ACC112 (cell line): ENCODE results near the gene DHPS.

Experiments used
- H2AFZ ChIP-seq: fragments of 200-600 bp; sonication (generic); one replicate; pipeline ENCODE4 v1.6.0; 2017; ENCODE audit warnings: antibody characterized with exemption, low read length; ENCODE audit not compliant: unreplicated experiment
- H3K27ac ChIP-seq: fragments of 200-600 bp; sonication (generic); 2 replicates; pipeline ENCODE4 v1.5.1; 2014; ENCODE audit warnings: low read depth, mild to moderate bottlenecking, antibody characterized with exemption, low read length, moderate library complexity
- H3K27me3 ChIP-seq: fragments of 200-600 bp; sonication (generic); 2 replicates; pipeline ENCODE4 v1.6.1; 2014; ENCODE audit warnings: mild to moderate bottlenecking, antibody characterized with exemption, low read length, moderate library complexity, mixed read lengths; ENCODE audit not compliant: insufficient read depth
- H3K36me3 ChIP-seq: fragments of 200-600 bp; sonication (generic); 2 replicates; pipeline ENCODE4 v1.6.1; 2016; ENCODE audit warnings: mild to moderate bottlenecking, antibody characterized with exemption, low read length, moderate library complexity, mixed read lengths; ENCODE audit not compliant: insufficient read depth
- H3K4me1 ChIP-seq: fragments of 200-600 bp; sonication (generic); one replicate; pipeline ENCODE4 v1.6.1; 2016; ENCODE audit warnings: low read length, mixed read lengths; ENCODE audit not compliant: insufficient read depth, unreplicated experiment, control insufficient read depth
- H3K4me3 ChIP-seq: fragments of 200-600 bp; sonication (generic); 2 replicates; pipeline ENCODE4 v1.5.1; 2014; ENCODE audit warnings: mild to moderate bottlenecking, low read depth, low read length
- H3K79me2 ChIP-seq: fragments of 200-600 bp; sonication (generic); one replicate; pipeline ENCODE4 v1.6.0; 2016; ENCODE audit warnings: low read length; ENCODE audit not compliant: control insufficient read depth, unreplicated experiment, insufficient read depth

Gene DHPS

DNA sequence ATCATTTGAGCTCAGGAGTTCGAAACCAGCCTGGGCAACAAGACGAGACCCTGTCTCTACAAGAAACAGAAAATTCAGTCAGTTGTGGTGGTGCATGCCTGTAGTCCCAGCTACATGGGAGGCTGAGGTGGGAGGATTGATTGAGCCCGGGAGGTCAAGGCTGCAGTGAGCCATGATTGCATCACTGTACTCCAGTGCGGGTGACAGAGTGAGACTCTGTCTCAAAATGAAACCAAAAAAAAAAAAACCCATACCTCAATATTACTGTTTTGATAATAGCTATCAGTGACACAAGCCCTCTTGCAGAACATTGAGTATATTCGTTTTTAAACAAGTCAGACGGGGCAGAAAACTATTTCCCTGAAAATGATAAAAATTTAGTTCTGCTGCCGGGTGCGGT is 54.7 kb downstream of the DHPS start:
- H3K27me3 ChIP-seq = no peaks in the 10 kb centered on the region
- H3K4me1 ChIP-seq = no peaks in the 10 kb centered on the region
- no peak overlapping the region for H3K27ac ChIP-seq
- H3K79me2 ChIP-seq = peaks cover 9% of the 10 kb centered on the region
- H3K36me3 ChIP-seq = peaks cover 60% of the 10 kb centered on the region
- no peak overlapping the region for H2AFZ ChIP-seq
- H3K4me3 ChIP-seq = no peak overlapping the region
